GM10266 (cell line): Measurements from ENCODE around the gene PARD6G.

ENCODE experiments used
- DNase-seq: peaks from one replicate; pipeline ENCODE4 v3.0.0; 2012; ENCODE audit errors: extremely low spot score
- CTCF ChIP-seq: IDR thresholded peaks from 2 replicates; pipeline ENCODE4 v1.5.1; 2012; ENCODE audit warnings: mild to moderate bottlenecking, low read depth; ENCODE audit not compliant: control insufficient read depth, insufficient read depth; ENCODE audit errors: missing control alignments

The PARD6G gene

DNA sequence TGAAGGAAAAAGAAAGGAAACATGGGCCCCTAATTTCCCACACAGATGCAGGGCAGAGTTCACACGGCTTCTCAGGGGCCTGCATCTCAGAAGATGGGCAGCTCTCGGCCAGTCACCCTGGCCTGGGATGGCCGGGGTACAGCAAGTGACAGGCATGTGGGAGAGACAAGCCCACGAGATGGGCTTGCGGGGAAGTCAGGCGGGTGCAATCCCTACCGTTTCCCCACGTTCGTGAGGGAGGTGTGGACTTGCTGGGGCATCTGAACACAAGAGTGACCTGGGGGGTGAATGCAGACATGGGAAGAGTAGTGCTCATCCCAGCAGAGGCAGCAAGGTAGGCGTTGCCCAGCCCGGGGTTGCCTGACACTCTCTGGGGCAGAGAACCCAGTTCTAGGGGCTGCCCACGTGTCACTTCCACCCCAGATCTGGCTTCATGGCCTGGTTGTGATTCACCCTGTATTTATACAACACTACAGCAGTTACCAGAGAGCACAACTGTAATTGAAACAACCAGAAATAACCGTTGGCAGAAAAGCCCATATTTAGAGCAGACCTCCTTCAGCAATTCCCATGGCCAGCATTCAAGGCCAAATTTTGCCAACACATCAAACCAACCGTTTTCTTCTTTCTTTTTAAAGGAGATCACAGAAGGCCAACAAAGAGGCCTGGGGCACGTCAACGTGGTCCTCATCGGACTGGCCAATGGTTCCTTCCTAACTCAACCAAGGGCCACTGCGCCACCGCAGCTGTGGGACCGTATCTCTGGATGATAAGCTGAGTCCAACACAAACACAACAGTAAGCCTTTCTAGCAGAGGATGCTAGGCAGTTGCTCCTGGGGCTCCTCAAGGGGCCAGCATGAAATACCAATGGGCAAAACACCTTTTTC, 58.4 kb downstream of the PARD6G start:
- TF ChIP-seq CTCF: no peak
- no peak for DNase-seq

GRCh38 chr18:80187956-80188642, 59.2 kb downstream of the PARD6G start:
- TF ChIP-seq CTCF: no peak
- no peak for DNase-seq

- no peak for TF ChIP-seq CTCF
- DNase-seq: no peak
Measured at GRCh38 chr18:80185545-80185944, 61.8 kb downstream of the PARD6G start.

DNA sequence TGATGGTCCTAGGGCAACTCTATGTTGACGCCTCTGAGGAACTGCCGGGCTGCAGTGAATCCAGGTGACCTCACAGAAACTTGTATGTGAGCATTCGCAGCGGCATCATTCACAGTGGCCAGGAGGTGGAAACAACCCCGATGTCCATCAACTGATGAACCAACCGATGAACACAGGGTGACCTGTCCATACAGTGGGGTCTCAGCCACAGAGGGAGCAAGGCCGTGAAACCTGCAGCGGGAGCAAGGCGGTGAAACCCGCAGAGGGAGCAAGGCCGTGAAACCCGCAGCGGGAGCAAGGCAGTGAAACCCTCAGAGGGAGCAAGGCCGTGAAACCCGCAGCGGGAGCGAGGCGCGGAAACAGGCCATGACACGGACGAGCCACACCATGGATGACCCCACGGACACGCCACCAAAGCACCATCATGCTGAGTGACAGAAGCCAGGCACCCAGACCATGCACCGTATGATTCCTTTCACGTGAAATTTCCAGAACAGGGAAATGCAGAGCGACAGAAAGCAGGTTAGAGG, 63.0 kb downstream of the PARD6G start:
- TF ChIP-seq CTCF: no peak
- DNase-seq: no peak

GRCh38 chr18:80183273-80184050, 63.9 kb downstream of the PARD6G start:
- no peak for TF ChIP-seq CTCF
- no peak for DNase-seq

GRCh38 chr18:80182855-80183254, 64.5 kb downstream of the PARD6G start:
- no peak for DNase-seq
- TF ChIP-seq CTCF: no peak
